GM21825 (cell line): ENCODE data around the gene TARP.
A peak's percentile ranks its signal among the peaks of the same experiment; 100 is the strongest.

Source experiments
- ATAC-seq: cut with Tn5 transposase; IDR thresholded peaks from one replicate; pipeline ENCODE4 v1.9.1; 2021; ENCODE audit warnings: mild to moderate bottlenecking, moderate library complexity; ENCODE audit not compliant: unreplicated experiment

Gene TARP

GRCh38 chr7:38273286-38273995 is at the start of gene TARP:
Gene TARP (minus strand): TSS chr7:38273636.
- ATAC-seq, result no peak

GRCh38 chr7:38323156-38323555 is 49.7 kb upstream of the TARP start:
- ATAC-seq, result no peak

GRCh38 chr7:38322461-38322860 is 49.0 kb upstream of the TARP start:
- ATAC-seq, result no peak

- ATAC-seq, result no peak
Measured at GRCh38 chr7:38321967-38322366, 48.5 kb upstream of the TARP start.

- ATAC-seq, result no peak
Measured at GRCh38 chr7:38321515-38321944, 48.1 kb upstream of the TARP start.

GRCh38 chr7:38321050-38321449 is 47.6 kb upstream of the TARP start:
- no peak for ATAC-seq

- no peak for ATAC-seq
Measured at GRCh38 chr7:38319873-38320272, 46.4 kb upstream of the TARP start.

GRCh38 chr7:38318803-38319416 is 45.5 kb upstream of the TARP start:
- ATAC-seq, result peak; percentile 85

GRCh38 chr7:38318241-38318640 is 44.8 kb upstream of the TARP start:
- ATAC-seq, result no peak

GRCh38 chr7:38317515-38317914 is 44.1 kb upstream of the TARP start:
- no peak for ATAC-seq

GRCh38 chr7:38316733-38317360 is 43.4 kb upstream of the TARP start:
- ATAC-seq, result no peak

- no peak for ATAC-seq
Measured at GRCh38 chr7:38315410-38315809, 42.0 kb upstream of the TARP start.

GRCh38 chr7:38312821-38313220 is 39.4 kb upstream of the TARP start:
- ATAC-seq, result no peak

GRCh38 chr7:38311329-38311937 is 38.0 kb upstream of the TARP start:
- ATAC-seq, result peak; percentile 58

GRCh38 chr7:38310591-38311101 is 37.2 kb upstream of the TARP start:
- ATAC-seq, result no peak

- ATAC-seq, result no peak
Measured at GRCh38 chr7:38309555-38309954, 36.1 kb upstream of the TARP start.

- no peak for ATAC-seq
Measured at GRCh38 chr7:38308140-38308539, 34.7 kb upstream of the TARP start.

GRCh38 chr7:38307640-38308039 is 34.2 kb upstream of the TARP start:
- ATAC-seq, result no peak

- ATAC-seq, result no peak
Measured at GRCh38 chr7:38306914-38307313, 33.5 kb upstream of the TARP start.

- ATAC-seq, result no peak
Measured at GRCh38 chr7:38306171-38306570, 32.7 kb upstream of the TARP start.

- no peak for ATAC-seq
Measured at GRCh38 chr7:38303866-38304265, 30.4 kb upstream of the TARP start.

- no peak for ATAC-seq
Measured at GRCh38 chr7:38300175-38300574, 26.7 kb upstream of the TARP start.
